ENCODE measurements around the gene UBE3B.
"Not testable (repeated sequence)": the region's sequence is repeated elsewhere in the genome, so short reads cannot be mapped to it uniquely, and the experiment has no call there.

UBE3B gene

GRCh38 chr12:109477185-109477962, at the start of gene UBE3B, which contains the start of gene KCTD10:
TSS of gene UBE3B (plus strand) at chr12:109477634. CDS start at chr12:109483552, 5,918 bp downstream.
TSS of gene KCTD10 (minus strand) at chr12:109477300. CDS start at chr12:109477262, 38 bp downstream.
- Mint-ChIP-seq H3K36me3 (no peaks in the 10 kb centered on the region), H3K27ac (peak within 1 kb of the TSS; percentile 98), H3K4me1 (peaks cover 41% of the 10 kb centered on the region), H3K9me3 (no peaks in the 10 kb centered on the region), H3K4me3 (peak within 1 kb of the TSS; percentile 98), H3K27me3 (no peaks in the 10 kb centered on the region)
- peak; percentile 98 for ATAC-seq

GRCh38 chr12:109428037-109428629, 49.3 kb upstream of the UBE3B start:
- H3K4me1 Mint-ChIP-seq: peaks cover 8% of the 10 kb centered on the region
- no peaks in the 10 kb centered on the region for H3K36me3 Mint-ChIP-seq
- no peak overlapping the region for H3K4me3 Mint-ChIP-seq
- H3K9me3 Mint-ChIP-seq: peaks cover 6% of the 10 kb centered on the region
- peak; percentile 86 for ATAC-seq
- no peak overlapping the region for H3K27ac Mint-ChIP-seq
- H3K27me3 Mint-ChIP-seq: peaks cover 39% of the 10 kb centered on the region

- not testable (repeated sequence) for H3K9me3 Mint-ChIP-seq, ATAC-seq, H3K27ac Mint-ChIP-seq, H3K36me3 Mint-ChIP-seq, H3K4me3 Mint-ChIP-seq
- H3K27me3 Mint-ChIP-seq: peaks cover 33% of the 10 kb centered on the region
- peaks cover 11% of the 10 kb centered on the region for H3K4me1 Mint-ChIP-seq
Observed at GRCh38 chr12:109428804-109429203, 48.6 kb upstream of the UBE3B start.

- Mint-ChIP-seq H3K4me3 (no peak overlapping the region), H3K27me3 (peaks cover 18% of the 10 kb centered on the region), H3K4me1 (peaks cover 11% of the 10 kb centered on the region), H3K36me3 (no peaks in the 10 kb centered on the region), H3K27ac (no peak overlapping the region), H3K9me3 (peaks cover 6% of the 10 kb centered on the region)
- ATAC-seq: no peak
Observed at GRCh38 chr12:109430244-109430643, 47.2 kb upstream of the UBE3B start.

GRCh38 chr12:109432431-109432830, 45.0 kb upstream of the UBE3B start:
- H3K27me3 Mint-ChIP-seq: no peaks in the 10 kb centered on the region
- H3K4me3 Mint-ChIP-seq: no peak overlapping the region
- H3K9me3 Mint-ChIP-seq: peaks cover 6% of the 10 kb centered on the region
- no peak for ATAC-seq
- H3K27ac Mint-ChIP-seq: no peak overlapping the region
- peaks cover 11% of the 10 kb centered on the region for H3K4me1 Mint-ChIP-seq
- H3K36me3 Mint-ChIP-seq: no peaks in the 10 kb centered on the region

- H3K27ac Mint-ChIP-seq: no peak overlapping the region
- peak overlapping the region; percentile 9 for H3K4me3 Mint-ChIP-seq
- H3K27me3 Mint-ChIP-seq: no peaks in the 10 kb centered on the region
- peak; percentile 60 for ATAC-seq
- peaks cover 11% of the 10 kb centered on the region for H3K4me1 Mint-ChIP-seq
- peaks cover 6% of the 10 kb centered on the region for H3K9me3 Mint-ChIP-seq
- no peaks in the 10 kb centered on the region for H3K36me3 Mint-ChIP-seq
Observed at GRCh38 chr12:109432842-109433304, 44.6 kb upstream of the UBE3B start.

- no peaks in the 10 kb centered on the region for H3K36me3 Mint-ChIP-seq
- peaks cover 11% of the 10 kb centered on the region for H3K4me1 Mint-ChIP-seq
- ATAC-seq: no peak
- peaks cover 6% of the 10 kb centered on the region for H3K9me3 Mint-ChIP-seq
- no peak overlapping the region for H3K27ac Mint-ChIP-seq
- H3K27me3 Mint-ChIP-seq: no peaks in the 10 kb centered on the region
- H3K4me3 Mint-ChIP-seq: no peak overlapping the region
Observed at GRCh38 chr12:109433618-109434017, 43.8 kb upstream of the UBE3B start.

GRCh38 chr12:109434582-109434981, 42.9 kb upstream of the UBE3B start:
- peaks cover 4% of the 10 kb centered on the region for H3K9me3 Mint-ChIP-seq
- H3K36me3 Mint-ChIP-seq: no peaks in the 10 kb centered on the region
- H3K4me3 Mint-ChIP-seq: no peak overlapping the region
- no peak overlapping the region for H3K27ac Mint-ChIP-seq
- no peak for ATAC-seq
- H3K4me1 Mint-ChIP-seq: peaks cover 11% of the 10 kb centered on the region
- H3K27me3 Mint-ChIP-seq: no peaks in the 10 kb centered on the region

GRCh38 chr12:109435428-109436187, 41.8 kb upstream of the UBE3B start:
- H3K27ac Mint-ChIP-seq: no peak overlapping the region

GRCh38 chr12:109436188-109436560, 41.3 kb upstream of the UBE3B start:
- H3K4me1 Mint-ChIP-seq: peaks cover 11% of the 10 kb centered on the region
- H3K9me3 Mint-ChIP-seq: no peaks in the 10 kb centered on the region
- H3K27ac Mint-ChIP-seq: no peak overlapping the region
- no peak for ATAC-seq
- no peaks in the 10 kb centered on the region for H3K27me3 Mint-ChIP-seq
- H3K36me3 Mint-ChIP-seq: peaks cover 5% of the 10 kb centered on the region
- H3K4me3 Mint-ChIP-seq: no peak overlapping the region

More at GRCh38 chr12:109435428-109436187, 41.8 kb upstream of the UBE3B start:
- no peaks in the 10 kb centered on the region for H3K9me3 Mint-ChIP-seq
- H3K36me3 Mint-ChIP-seq: peaks cover 5% of the 10 kb centered on the region
- H3K4me3 Mint-ChIP-seq: no peak overlapping the region
- no peaks in the 10 kb centered on the region for H3K27me3 Mint-ChIP-seq
- no peak for ATAC-seq
- H3K4me1 Mint-ChIP-seq: peaks cover 11% of the 10 kb centered on the region

- H3K27me3 Mint-ChIP-seq: no peaks in the 10 kb centered on the region
- H3K36me3 Mint-ChIP-seq: peaks cover 14% of the 10 kb centered on the region
- no peak for ATAC-seq
- H3K4me1 Mint-ChIP-seq: no peaks in the 10 kb centered on the region
- no peak overlapping the region for H3K4me3 Mint-ChIP-seq
- no peaks in the 10 kb centered on the region for H3K9me3 Mint-ChIP-seq
- no peak overlapping the region for H3K27ac Mint-ChIP-seq
Observed at GRCh38 chr12:109439181-109439580, 38.3 kb upstream of the UBE3B start.

GRCh38 chr12:109439951-109440350, 37.5 kb upstream of the UBE3B start:
- H3K4me1 Mint-ChIP-seq, H3K27me3 Mint-ChIP-seq, H3K4me3 Mint-ChIP-seq, ATAC-seq, H3K27ac Mint-ChIP-seq, H3K9me3 Mint-ChIP-seq: not testable (repeated sequence)
- peaks cover 21% of the 10 kb centered on the region for H3K36me3 Mint-ChIP-seq

- no peaks in the 10 kb centered on the region for H3K9me3 Mint-ChIP-seq
- no peak for ATAC-seq
- no peaks in the 10 kb centered on the region for H3K4me1 Mint-ChIP-seq
- H3K27me3 Mint-ChIP-seq: no peaks in the 10 kb centered on the region
- no peak overlapping the region for H3K4me3 Mint-ChIP-seq
- no peak overlapping the region for H3K27ac Mint-ChIP-seq
- H3K36me3 Mint-ChIP-seq: peaks cover 32% of the 10 kb centered on the region
Observed at GRCh38 chr12:109440851-109441490, 36.5 kb upstream of the UBE3B start.

- Mint-ChIP-seq H3K9me3 (no peaks in the 10 kb centered on the region), H3K27me3 (no peaks in the 10 kb centered on the region), H3K4me3 (no peak overlapping the region), H3K4me1 (no peaks in the 10 kb centered on the region), H3K27ac (no peak overlapping the region), H3K36me3 (peaks cover 36% of the 10 kb centered on the region)
- no peak for ATAC-seq
Observed at GRCh38 chr12:109443794-109444193, 33.6 kb upstream of the UBE3B start.

- ATAC-seq: no peak
- no peaks in the 10 kb centered on the region for H3K9me3 Mint-ChIP-seq
- no peaks in the 10 kb centered on the region for H3K4me1 Mint-ChIP-seq
- peaks cover 39% of the 10 kb centered on the region for H3K36me3 Mint-ChIP-seq
- no peaks in the 10 kb centered on the region for H3K27me3 Mint-ChIP-seq
- no peak overlapping the region for H3K27ac Mint-ChIP-seq
- no peak overlapping the region for H3K4me3 Mint-ChIP-seq
Observed at GRCh38 chr12:109444259-109444658, 33.2 kb upstream of the UBE3B start.
